ENCODE measurements around the gene UMODL1.

The UMODL1 gene

DNA sequence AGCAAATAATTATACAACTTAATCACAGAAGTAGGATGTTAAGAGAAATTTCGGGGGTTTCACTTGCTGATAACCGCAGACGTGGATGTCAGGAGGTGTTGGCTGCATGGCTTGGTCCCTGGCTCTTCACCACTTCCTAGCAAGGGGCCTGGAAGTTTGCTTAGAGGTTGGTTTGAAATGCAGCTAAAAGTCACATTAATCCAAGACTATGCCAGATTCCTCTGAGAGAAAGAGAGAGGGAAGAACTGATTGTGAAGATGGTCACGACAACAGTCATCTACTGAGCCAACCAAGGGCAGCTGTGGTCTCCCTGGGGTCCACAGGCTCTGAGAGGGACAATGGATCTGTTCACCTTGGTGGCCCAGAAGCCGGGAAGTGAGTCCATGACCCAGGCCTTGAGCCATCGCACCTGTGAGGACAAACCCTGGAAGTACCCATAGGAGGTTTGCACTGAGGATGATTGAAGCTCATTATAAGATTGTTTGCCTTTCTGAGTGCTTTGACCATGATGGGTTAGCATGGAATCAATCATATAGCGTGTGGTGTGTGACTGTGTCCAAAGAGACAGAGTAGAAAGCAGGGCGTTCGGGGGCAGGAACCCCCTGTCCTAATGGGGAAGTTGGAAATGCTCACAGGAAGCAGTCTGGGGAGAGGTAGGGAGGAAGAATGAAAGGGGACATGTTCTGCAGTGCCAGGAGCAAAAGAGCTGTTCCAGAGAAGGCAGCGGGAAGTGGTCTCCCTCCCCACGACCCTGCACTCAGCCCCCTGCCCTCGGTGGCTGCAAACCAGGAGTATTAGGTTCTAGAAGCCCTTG is 47.1 kb downstream of the UMODL1 start:
- H3K27ac ChIP-seq, result no peak overlapping the region
- peaks cover 52% of the 10 kb centered on the region for H3K27me3 ChIP-seq
- H3K4me1 ChIP-seq (ENCODE audit: control insufficient read depth in 1 of 2, insufficient read depth in 1 of 2, low read depth in 1 of 2, low read length in 1 of 2), result peaks cover 10 to 23% of the 10 kb centered on the region in 2 experiments
- TF ChIP-seq, protein P1, sequence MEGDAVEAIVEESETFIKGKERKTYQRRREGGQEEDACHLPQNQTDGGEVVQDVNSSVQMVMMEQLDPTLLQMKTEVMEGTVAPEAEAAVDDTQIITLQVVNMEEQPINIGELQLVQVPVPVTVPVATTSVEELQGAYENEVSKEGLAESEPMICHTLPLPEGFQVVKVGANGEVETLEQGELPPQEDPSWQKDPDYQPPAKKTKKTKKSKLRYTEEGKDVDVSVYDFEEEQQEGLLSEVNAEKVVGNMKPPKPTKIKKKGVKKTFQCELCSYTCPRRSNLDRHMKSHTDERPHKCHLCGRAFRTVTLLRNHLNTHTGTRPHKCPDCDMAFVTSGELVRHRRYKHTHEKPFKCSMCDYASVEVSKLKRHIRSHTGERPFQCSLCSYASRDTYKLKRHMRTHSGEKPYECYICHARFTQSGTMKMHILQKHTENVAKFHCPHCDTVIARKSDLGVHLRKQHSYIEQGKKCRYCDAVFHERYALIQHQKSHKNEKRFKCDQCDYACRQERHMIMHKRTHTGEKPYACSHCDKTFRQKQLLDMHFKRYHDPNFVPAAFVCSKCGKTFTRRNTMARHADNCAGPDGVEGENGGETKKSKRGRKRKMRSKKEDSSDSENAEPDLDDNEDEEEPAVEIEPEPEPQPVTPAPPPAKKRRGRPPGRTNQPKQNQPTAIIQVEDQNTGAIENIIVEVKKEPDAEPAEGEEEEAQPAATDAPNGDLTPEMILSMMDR (IDR thresholded peaks at IDR 0.05), result no peak
- H3K36me3 ChIP-seq, result no peaks in the 10 kb centered on the region
- no peak overlapping the region for H3K4me3 ChIP-seq (ENCODE audit: low read depth in 1 of 2, low read length in 1 of 2)
- H3K9me3 ChIP-seq, result no peaks in the 10 kb centered on the region

DNA sequence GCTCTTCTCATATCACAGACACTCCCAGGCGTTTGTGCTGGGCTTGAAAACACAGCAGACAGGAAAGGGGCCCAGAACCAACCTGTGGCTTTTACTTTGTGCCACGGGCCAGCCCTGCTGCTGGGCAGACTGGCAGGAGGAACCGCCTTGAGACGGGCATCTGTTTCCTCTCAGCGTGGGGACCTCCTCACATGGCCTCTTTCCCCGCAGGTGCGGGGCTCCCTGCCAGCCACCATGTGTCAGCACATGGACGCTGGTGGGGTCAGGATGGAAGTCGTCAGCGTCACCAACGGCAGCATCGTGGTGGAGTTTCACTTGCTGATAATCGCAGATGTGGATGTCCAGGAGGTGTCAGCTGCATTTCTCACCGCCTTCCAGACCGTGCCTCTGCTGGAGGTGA is 47.8 kb downstream of the UMODL1 start:
- Histone ChIP-seq H3K36me3 (no peaks in the 10 kb centered on the region), H3K27ac (no peak overlapping the region), H3K9me3 (no peaks in the 10 kb centered on the region), H3K4me1 (ENCODE audit: control insufficient read depth in 1 of 2, insufficient read depth in 1 of 2, low read depth in 1 of 2, low read length in 1 of 2) (peaks cover 10 to 23% of the 10 kb centered on the region in 2 experiments), H3K4me3 (ENCODE audit: low read depth in 1 of 2, low read length in 1 of 2) (no peak overlapping the region), H3K27me3 (peaks cover 52% of the 10 kb centered on the region)
- TF ChIP-seq, protein P1 (IDR thresholded peaks at IDR 0.05), result no peak

DNA sequence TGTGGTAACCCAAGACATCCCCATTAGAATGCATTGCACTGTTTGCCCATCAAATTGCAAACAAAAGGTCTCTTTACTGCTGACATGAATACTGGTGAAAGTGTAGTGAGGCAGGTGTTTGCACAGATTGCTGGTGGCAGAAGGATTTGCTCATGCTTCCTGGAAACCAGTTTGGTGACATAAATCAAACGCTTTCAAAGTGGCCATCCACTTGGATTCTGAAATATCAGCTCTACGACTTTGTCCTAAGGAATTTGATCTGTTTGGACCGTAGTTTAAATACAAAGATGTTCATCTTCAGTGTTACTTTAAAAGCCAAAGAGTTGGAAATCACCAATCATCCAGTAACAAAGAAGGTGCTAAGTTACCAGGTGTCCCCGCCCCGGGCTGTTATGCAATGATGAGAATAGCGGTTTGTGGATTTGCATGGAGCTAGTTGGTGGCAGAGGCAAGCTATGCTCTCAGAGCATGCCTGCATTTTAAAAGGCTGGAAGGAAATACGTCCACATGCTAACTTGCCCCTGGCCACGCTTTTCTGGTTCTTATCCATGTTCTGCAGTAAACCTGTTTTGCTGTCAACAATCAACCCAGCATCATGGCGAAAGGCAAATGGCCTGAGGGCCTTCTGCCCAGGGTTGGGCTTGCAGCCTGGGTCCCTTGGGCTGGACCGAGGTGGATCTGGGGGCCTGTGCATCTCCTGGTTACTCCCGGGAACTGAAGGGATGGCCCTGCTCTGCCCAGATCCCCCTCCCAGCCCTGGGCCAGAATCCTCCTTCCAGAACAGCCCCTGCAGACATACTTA is 49.2 kb downstream of the UMODL1 start:
- H3K27ac ChIP-seq, result no peak overlapping the region
- TF ChIP-seq, protein P1 (IDR thresholded peaks at IDR 0.05), result no peak
- peaks cover 59% of the 10 kb centered on the region for H3K27me3 ChIP-seq
- H3K4me3 ChIP-seq (ENCODE audit: low read depth in 1 of 2, low read length in 1 of 2), result no peak overlapping the region
- no peaks in the 10 kb centered on the region for H3K36me3 ChIP-seq
- peaks cover 10 to 23% of the 10 kb centered on the region in 2 experiments for H3K4me1 ChIP-seq (ENCODE audit: control insufficient read depth in 1 of 2, insufficient read depth in 1 of 2, low read depth in 1 of 2, low read length in 1 of 2)
- no peaks in the 10 kb centered on the region for H3K9me3 ChIP-seq

DNA sequence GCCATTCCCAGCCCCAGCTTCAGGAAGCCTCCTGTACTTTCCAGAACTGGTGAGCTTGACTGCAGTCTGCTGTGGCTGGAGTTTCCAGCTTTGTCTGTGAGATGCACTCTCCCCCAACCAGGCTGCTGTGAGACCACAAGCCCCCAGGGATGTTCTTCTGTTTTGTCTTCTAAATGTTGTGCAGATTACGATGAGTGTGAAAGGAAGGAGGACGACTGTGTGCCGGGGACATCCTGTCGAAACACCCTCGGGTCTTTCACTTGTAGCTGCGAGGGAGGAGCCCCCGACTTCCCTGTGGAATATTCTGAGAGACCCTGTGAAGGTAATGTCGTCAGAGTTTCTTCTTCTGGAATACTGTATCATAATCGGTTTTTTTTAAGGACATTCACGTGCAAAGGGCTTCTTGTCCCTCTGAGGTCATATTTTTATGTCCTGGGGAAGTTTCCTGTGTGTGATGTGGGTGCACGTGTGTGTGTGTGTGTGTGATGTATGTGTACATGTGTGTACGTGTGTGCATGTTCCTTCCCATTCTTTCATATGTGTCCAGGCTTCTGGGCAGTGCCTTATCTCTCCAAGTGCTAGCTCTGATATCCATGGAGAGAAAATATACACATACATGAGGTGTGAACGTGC is 49.9 kb downstream of the UMODL1 start:
- Histone ChIP-seq H3K36me3 (no peaks in the 10 kb centered on the region), H3K27ac (no peak overlapping the region), H3K4me1 (ENCODE audit: control insufficient read depth in 1 of 2, insufficient read depth in 1 of 2, low read depth in 1 of 2, low read length in 1 of 2) (peaks cover 10 to 23% of the 10 kb centered on the region in 2 experiments), H3K27me3 (peaks cover 67% of the 10 kb centered on the region), H3K4me3 (ENCODE audit: low read depth in 1 of 2, low read length in 1 of 2) (no peak overlapping the region), H3K9me3 (no peaks in the 10 kb centered on the region)
- TF ChIP-seq, protein P1 (IDR thresholded peaks at IDR 0.05), result no peak

DNA sequence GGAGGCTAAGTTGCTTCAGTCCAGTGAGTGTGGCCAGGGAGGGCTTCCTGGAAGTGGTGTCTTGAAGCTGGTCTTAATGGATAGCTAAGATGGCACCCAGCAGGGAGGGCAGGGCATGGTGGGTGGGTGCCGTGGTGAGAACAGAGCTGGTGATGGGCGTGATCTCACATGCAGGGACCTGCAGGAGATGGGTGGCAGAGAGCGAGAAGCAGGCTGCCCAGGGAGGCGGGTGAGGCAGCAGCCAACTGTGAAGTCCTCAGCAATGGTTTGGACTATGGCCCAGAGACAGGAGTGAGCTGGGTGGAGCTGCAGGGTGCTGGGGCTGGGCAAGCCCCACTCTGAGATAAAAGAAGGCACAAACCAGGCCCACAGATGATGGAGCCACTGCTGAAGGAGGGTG is 50.7 kb downstream of the UMODL1 start:
- Histone ChIP-seq H3K4me3 (ENCODE audit: low read depth in 1 of 2, low read length in 1 of 2) (no peak overlapping the region), H3K27me3 (peaks cover 74% of the 10 kb centered on the region), H3K9me3 (no peaks in the 10 kb centered on the region), H3K27ac (no peak overlapping the region), H3K4me1 (ENCODE audit: control insufficient read depth in 1 of 2, insufficient read depth in 1 of 2, low read depth in 1 of 2, low read length in 1 of 2) (peaks cover 10 to 23% of the 10 kb centered on the region in 2 experiments), H3K36me3 (no peaks in the 10 kb centered on the region)
- TF ChIP-seq, protein P1 (IDR thresholded peaks at IDR 0.05), result no peak

Data from neutrophil (primary cell).